ENCODE results near the gene FBRSL1.

GRCh38 chr12:132535019-132535418 is 45.1 kb downstream of the FBRSL1 start:
- TF ChIP-seq POLR2A (IDR thresholded peaks at IDR 0.05) (no peak), CTCF (IDR thresholded peaks at IDR 0.05) (no peak)
